Naive thymus-derived CD8-positive, alpha-beta T cell (primary cell): ENCODE measurements around the gene CMIP. TPM values are rescaled to one million over a fixed set of nuclear protein-coding genes. Genes with fewer than 3 reads are reported as not detected.

Experiments
- ATAC-seq, 2 donors: fragments of 150-1000 bp; cut with Tn5 transposase in 1 of 2; sonication (Bioruptor Pico), chemical (Tn5 transposase) in 1 of 2; 1 replicate in 1 of 2; 2 replicates in 1 of 2; pipeline ENCODE4 v1.10.0; 2021; ENCODE audit warnings: mild to moderate bottlenecking in 2 of 2, moderate library complexity in 2 of 2
- POLR2A ChIA-PET: fragments of 350-600 bp; sonication (Branson Sonifier 250); formaldehyde crosslinking; loops from one replicate; lab custom pipeline; 2021; ENCODE audit warnings: antibody characterized with exemption; lab: Charles Lee
- DNase-seq, 10 donors: peaks; one replicate each; pipeline versions ENCODE4 v3.0.0 to v3.0.0-alpha.2; 2020 to 2022
- H3K27ac Mint-ChIP-seq, 10 donors: one replicate each; pipeline ENCODE4 v1.8.0; 2020 to 2022; ENCODE audit warnings: mild to moderate bottlenecking in 10 of 10, mixed read lengths in 10 of 10, moderate library complexity in 4 of 10, inconsistent platforms in 1 of 10
- H3K27me3 Mint-ChIP-seq, 5 donors: one replicate each; pipeline ENCODE4 v1.8.0; 2021 to 2022; ENCODE audit warnings: mixed read lengths in 5 of 5
- H3K36me3 Mint-ChIP-seq, 3 donors: one replicate each; pipeline ENCODE4 v1.8.0; 2020 to 2022; ENCODE audit warnings: mixed read lengths in 3 of 3, mild to moderate bottlenecking in 2 of 3, inconsistent platforms in 1 of 3
- H3K4me1 Mint-ChIP-seq, 4 donors: one replicate each; pipeline ENCODE4 v1.8.0; 2021 to 2022; ENCODE audit warnings: mixed read lengths in 4 of 4
- H3K4me3 Mint-ChIP-seq, 10 donors: one replicate each; pipeline ENCODE4 v1.8.0; 2020 to 2022; ENCODE audit warnings: mild to moderate bottlenecking in 10 of 10, mixed read lengths in 10 of 10, moderate library complexity in 6 of 10, inconsistent platforms in 1 of 10
- H3K9me3 Mint-ChIP-seq, 9 donors: one replicate each; pipeline ENCODE4 v1.8.0; 2020 to 2022; ENCODE audit warnings: mixed read lengths in 9 of 9, mild to moderate bottlenecking in 3 of 9, inconsistent platforms in 1 of 9, moderate library complexity in 1 of 9
- polyA plus RNA-seq, 3 donors: library from polyadenylated mRNA; unstranded; fragments of 300-500 nt; fragmentation: Illumina TruSeq; gene quantifications; one replicate each; pipeline ENCODE4 v1.2.3, GENCODE V29; 2021
- total RNA-seq, 8 experiments: library from RNA in 2 of 8; stranded (reverse) in 2 of 8; gene quantifications; one replicate each; pipeline ENCODE4 v1.2.3 and lab custom pipeline; 2021 to 2026

The CMIP gene
- total and polyA plus RNA-seq, 5 experiments from 2014 or later: 0.31 to 41.5 (median 1.3) TPM

DNA sequence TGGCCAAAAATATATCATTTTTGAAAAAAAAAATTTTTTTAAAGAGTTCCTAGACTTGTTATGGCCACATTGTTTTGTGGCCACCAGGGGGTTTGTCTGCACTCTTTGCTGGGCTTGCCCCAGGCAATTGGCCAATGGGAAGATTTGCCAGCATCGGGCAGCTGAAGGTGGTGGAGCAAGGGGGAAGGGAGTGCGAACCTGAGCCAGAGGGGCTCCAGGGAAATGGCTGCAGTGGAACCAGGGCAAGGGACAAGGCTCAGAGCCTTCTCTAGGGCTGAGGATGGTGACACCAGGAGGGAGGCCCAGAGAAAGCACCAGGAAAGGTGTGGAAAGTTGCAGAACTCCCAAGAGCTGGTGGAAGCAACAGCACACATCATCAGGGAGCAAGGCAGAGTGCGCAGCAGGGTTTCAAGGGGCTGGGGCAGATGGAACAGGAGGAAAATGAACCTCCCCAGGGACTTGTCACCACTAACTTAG lies 15.5 kb upstream of the CMIP start:
- POLR2A ChIA-PET: no interaction called here

DNA sequence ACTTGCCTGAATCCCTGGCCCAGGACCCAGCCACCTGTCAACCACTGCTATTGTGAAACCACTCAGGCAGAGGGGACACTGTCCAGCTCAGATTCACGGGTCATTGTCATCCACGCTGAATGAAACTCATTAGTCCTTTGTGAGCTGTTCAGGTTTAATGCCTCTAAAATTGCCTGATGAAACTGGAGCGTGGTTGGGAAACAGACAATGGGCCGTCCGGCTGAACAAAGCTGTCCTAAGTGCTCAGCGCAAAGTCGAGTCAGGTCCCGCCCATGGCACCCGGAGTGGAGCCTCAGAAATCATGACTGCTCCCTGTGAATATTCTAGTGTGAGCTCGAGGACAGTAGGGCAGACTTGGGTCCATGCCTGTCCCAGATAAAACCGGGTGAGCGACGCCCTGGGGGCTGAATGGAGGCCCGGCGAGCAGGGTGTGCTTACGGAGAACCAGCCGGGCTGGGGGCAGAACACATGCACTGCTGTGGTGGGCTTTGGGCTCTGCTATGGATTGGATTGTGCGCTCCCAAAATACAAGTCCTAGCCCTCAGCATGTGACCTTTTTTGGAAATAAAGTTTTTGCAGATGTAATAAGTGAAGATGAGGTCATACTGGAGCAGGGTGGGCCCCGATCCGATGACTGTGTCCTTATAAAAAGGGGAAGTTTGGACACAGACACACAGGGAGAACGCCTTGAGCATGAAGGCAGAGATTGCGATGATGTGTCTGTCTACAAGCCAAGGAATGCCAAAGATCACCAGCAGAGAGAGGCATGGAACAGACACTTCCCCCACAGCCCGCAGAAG lies 12.9 kb upstream of the CMIP start:
- DNase-seq: no peak
- no peak for ATAC-seq
- POLR2A ChIA-PET: interaction anchor here (1.4 kb wide), 1 partner anchor 13 kb away, joined by 7 read pairs; the partner anchor contains the start of gene CMIP
- Mint-ChIP-seq H3K4me3 (no peak overlapping the region), H3K4me1 (peaks cover 2 to 9% (median 4%) of the 10 kb centered on the region in 4 donors), H3K9me3 (no peaks in the 10 kb centered on the region), H3K27me3 (no peaks in the 10 kb centered on the region), H3K27ac (peak overlapping the region in 2 of 10 donors; percentile 38 to 67), H3K36me3 (no peaks in the 10 kb centered on the region)

More for the DNA sequence above, 15.5 kb upstream of the CMIP start:
- DNase-seq: no peak
- Mint-ChIP-seq H3K9me3 (no peaks in the 10 kb centered on the region), H3K4me1 (peaks cover 7 to 24% (median 14%) of the 10 kb centered on the region in 4 donors), H3K27ac (peak overlapping the region in 2 of 10 donors; percentile 77 to 86), H3K4me3 (no peak overlapping the region), H3K36me3 (no peaks in the 10 kb centered on the region), H3K27me3 (no peaks in the 10 kb centered on the region)
- ATAC-seq: peak; percentile 44 to 62

DNA sequence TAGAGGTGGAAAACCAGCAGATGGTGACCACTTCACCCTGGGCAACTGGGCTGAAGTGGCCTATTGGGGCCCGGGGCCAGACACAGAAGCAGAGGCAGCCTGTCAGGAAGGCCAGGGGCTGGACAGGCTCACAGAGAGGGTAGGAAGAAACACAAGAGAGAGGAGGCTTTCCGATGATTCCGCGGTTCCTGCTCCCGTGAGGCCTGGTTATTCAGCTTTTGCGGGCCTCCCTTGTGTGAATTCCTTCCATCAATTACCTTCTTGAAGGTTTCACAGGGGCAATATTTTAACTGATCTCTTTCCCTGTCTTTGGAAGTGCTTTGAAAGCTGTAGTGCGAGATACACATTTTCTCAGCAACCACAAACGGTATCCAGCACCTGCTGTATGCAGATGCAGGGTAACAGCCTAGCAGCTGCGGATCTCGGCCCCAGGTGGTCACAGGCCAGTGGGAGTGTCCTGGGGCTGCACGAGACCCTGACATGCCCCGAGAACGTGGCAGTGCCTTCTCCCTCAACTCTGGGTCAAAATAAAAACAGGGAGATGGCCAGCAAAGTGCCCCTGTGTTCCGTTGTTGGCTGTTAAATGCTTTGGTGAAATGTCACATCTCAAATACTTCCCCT lies 11.6 kb upstream of the CMIP start:
- no peak for ATAC-seq
- no peak for DNase-seq
- peaks cover 0 to 5% (median 2%) of the 10 kb centered on the region in 5 donors for H3K27me3 Mint-ChIP-seq
- POLR2A ChIA-PET: interaction anchor here (1.4 kb wide), 1 partner anchor 12 kb away, joined by 7 read pairs; the partner anchor contains the start of gene CMIP
- H3K36me3 Mint-ChIP-seq: no peaks in the 10 kb centered on the region
- H3K9me3 Mint-ChIP-seq: no peaks in the 10 kb centered on the region
- H3K4me1 Mint-ChIP-seq: peaks cover 2 to 14% (median 4%) of the 10 kb centered on the region in 4 donors
- peak overlapping the region in 1 of 10 donors; percentile 5 for H3K27ac Mint-ChIP-seq
- H3K4me3 Mint-ChIP-seq: peak overlapping the region in 1 of 10 donors; percentile 7

DNA sequence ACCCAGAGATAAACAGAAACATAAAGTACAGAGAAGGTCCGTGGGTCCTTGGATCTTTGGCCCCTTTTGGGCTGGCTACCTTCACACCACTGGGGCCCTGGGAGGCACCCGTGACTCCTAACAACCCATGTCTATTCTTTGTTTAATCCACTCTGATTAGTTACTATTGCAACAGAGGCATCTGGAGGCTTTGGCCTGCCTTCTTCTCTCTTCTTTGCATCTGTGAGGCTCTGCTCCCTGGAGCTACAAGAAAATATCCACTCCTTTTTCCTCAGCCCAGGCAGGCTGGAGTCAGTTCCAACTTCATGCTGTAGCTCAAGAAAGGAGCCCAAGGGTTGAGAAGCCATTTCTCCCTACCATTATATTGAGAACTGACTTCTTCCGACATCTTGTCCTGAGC lies 9.5 kb upstream of the CMIP start:
- H3K4me1 Mint-ChIP-seq: peaks cover 0 to 21% (median 4%) of the 10 kb centered on the region in 4 donors
- peaks cover 0 to 5% (median 3%) of the 10 kb centered on the region in 5 donors for H3K27me3 Mint-ChIP-seq
- H3K36me3 Mint-ChIP-seq: no peaks in the 10 kb centered on the region
- H3K9me3 Mint-ChIP-seq: no peaks in the 10 kb centered on the region
- no peak for DNase-seq
- no peak overlapping the region for H3K27ac Mint-ChIP-seq
- no peak for ATAC-seq
- POLR2A ChIA-PET: interaction anchor here (0.6 kb wide), 1 partner anchor 48 kb away, joined by 3 read pairs; no protein-coding TSS in a partner anchor
- H3K4me3 Mint-ChIP-seq: no peak overlapping the region

DNA sequence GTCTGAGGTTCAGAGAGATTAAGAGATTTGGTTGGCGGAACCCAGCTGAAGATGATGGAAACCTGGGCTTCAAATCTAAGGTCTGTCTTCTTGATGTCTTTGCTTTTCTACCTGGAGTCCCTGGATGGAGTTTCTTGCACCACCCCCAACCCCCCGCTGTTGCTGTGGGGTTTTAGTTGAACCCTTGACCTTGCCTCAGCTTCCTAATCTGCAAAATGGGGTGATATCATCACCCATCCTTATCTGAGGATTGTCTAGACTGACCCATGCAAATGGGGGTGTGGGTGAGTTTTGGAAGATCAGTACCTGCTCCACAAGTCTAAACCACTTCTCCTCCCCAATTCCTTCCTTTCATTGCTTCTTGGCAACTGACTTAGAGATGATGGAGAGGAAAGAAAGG lies 9.0 kb upstream of the CMIP start:
- H3K9me3 Mint-ChIP-seq: no peaks in the 10 kb centered on the region
- ATAC-seq: no peak
- no peak for DNase-seq
- H3K27ac Mint-ChIP-seq: peak overlapping the region in 2 of 10 donors; percentile 24 to 43
- H3K4me3 Mint-ChIP-seq: no peak overlapping the region
- H3K4me1 Mint-ChIP-seq: peaks cover 0 to 21% (median 4%) of the 10 kb centered on the region in 4 donors
- POLR2A ChIA-PET: no interaction called here
- no peaks in the 10 kb centered on the region for H3K36me3 Mint-ChIP-seq
- peaks cover 0 to 5% (median 3%) of the 10 kb centered on the region in 5 donors for H3K27me3 Mint-ChIP-seq

DNA sequence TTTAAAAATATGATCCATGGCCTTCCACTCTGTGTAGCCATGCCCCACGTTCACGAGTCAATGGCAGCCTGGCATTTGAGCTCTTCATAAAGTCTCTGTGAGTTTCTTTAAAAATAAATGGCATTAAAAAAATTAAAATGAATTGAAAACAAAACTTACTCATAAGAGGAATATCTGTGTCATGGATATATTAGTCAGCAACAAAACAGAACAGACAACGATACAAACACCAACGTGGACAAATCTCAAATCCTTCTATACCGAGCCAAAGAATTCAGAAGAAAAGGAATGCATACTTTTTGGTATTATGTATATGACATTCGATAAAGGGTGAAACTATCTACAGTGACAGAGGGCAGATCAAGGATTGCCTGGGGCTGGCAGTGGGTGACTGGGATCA lies 8.2 kb upstream of the CMIP start:
- Mint-ChIP-seq H3K4me1 (peaks cover 0 to 18% (median 4%) of the 10 kb centered on the region in 4 donors), H3K9me3 (no peaks in the 10 kb centered on the region), H3K27me3 (peaks cover 0 to 5% (median 3%) of the 10 kb centered on the region in 5 donors), H3K36me3 (no peaks in the 10 kb centered on the region), H3K4me3 (no peak overlapping the region), H3K27ac (no peak overlapping the region)
- DNase-seq (no peak), ATAC-seq (no peak)
- POLR2A ChIA-PET: no interaction called here

DNA sequence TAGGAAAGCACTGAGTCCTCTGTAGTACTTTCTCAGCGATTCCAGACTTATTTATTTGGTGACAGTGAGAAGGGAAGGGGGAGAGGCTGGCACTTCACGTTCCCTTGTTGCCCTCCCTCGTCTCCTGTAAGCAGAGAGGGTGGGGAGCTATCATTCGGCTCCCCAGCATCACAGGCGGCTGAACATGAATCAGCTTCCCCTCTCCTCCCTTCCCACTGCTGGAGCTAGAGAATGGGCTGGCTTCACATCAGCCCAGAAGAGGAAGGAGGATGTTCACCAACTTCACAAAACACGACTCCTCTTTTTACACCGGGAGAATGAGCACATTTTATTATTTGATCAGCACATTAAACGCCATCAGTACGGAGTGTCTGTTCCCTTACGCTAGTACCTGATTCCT lies 6.7 kb upstream of the CMIP start:
- Mint-ChIP-seq H3K9me3 (no peaks in the 10 kb centered on the region), H3K4me1 (peaks cover 6 to 22% (median 8%) of the 10 kb centered on the region in 4 donors), H3K27ac (no peak overlapping the region), H3K36me3 (no peaks in the 10 kb centered on the region), H3K27me3 (peaks cover 0 to 5% (median 3%) of the 10 kb centered on the region in 5 donors), H3K4me3 (no peak overlapping the region)
- POLR2A ChIA-PET: no interaction called here
- no peak for DNase-seq
- ATAC-seq: no peak

DNA sequence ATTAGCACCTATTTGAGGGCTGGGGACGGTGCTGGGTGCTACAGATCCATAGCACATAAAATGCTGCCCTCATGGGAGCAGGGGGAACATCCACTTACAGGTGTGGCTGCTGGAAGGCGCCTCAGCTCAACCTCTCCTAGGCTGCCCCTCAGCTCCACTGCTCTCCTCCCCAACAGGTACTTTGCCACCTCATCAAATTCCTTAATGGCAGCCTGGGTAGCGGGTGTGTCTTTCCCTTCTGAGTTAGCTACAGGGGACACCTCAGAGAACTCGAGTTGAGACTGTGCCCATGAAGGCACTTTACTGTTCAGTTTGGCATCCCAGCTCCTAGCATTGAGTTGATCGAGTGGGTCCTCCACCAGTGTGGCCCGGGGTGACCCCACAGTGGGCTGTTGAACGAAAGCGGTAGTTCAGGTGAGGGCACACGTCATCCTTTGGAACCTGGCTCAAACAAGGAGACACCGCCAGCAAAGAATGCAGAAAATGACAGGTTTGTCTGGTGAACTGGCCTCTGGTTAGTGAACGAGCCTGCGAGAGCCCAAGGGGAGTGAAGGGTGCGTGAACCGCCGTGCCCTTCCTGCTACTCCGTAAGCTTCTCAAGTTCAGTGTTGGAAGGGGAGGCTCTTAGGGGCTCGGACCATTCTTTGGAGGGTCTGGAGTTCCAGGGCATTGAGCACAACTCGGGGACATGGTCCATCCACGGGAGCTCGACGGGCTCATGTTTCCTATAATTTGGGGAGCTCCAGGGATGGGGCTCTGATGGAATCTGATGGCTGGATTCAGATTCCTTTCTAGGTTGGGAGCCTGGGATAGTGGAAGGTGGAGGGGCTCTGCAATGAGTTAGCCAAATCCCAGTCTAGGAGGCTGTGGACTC lies 3.5 kb upstream of the CMIP start:
- H3K27me3 Mint-ChIP-seq: peaks cover 0 to 5% (median 3%) of the 10 kb centered on the region in 5 donors
- POLR2A ChIA-PET: no interaction called here
- ATAC-seq: no peak
- peaks cover 14 to 33% (median 21%) of the 10 kb centered on the region in 4 donors for H3K4me1 Mint-ChIP-seq
- H3K9me3 Mint-ChIP-seq: no peaks in the 10 kb centered on the region
- H3K27ac Mint-ChIP-seq: peak overlapping the region in 3 of 10 donors; percentile 15 to 71 (median 28)
- no peak overlapping the region for H3K4me3 Mint-ChIP-seq
- H3K36me3 Mint-ChIP-seq: no peaks in the 10 kb centered on the region
- DNase-seq: no peak

DNA sequence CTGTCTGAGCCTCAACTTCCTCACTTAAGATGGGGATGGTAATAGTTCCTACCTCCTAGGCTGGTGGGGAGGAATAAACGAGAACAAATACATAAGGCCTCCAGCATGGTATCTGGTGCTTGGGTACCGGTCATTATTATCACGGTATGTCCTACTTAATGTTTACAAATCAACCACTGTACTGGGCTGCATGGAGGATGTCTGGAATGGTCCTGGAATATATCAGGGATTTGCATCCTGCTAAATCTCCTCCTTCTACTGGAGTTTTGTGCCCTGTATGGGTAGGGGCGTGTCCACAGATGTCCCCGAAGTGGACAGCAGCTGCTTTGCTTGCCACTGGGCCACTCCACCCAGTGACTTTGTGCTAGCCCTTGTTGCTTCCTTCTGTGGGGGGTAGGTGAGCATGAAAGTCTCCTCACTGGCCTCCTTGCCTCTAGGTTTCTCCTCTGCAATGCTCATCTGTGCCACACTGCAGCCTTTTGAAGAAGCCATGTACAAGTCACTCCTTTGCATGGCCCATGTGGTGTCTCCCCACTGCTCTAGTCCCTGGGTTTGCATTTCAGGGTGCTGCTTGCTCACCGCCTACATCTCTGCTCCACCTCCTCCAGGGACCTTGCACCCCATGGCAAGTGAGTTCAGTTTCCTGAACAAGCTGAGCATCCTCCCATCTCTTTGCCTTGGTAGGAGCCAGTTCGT lies 2.2 kb upstream of the CMIP start:
- Mint-ChIP-seq H3K9me3 (no peaks in the 10 kb centered on the region), H3K4me3 (peak overlapping the region in 4 of 10 donors; percentile 7 to 91 (median 86)), H3K27ac (peak overlapping the region in 9 of 10 donors; percentile 5 to 96 (median 95)), H3K27me3 (peaks cover 0 to 5% (median 3%) of the 10 kb centered on the region in 5 donors), H3K36me3 (no peaks in the 10 kb centered on the region), H3K4me1 (peaks cover 21 to 45% (median 34%) of the 10 kb centered on the region in 4 donors)
- peak in 1 of 2 donors; percentile 32 for ATAC-seq
- DNase-seq: peak in 2 of 10 donors; percentile 23
- POLR2A ChIA-PET: interaction anchor here (1.2 to 1.7 kb wide), 2 partner anchors 28 to 30 kb away, joined by 3 to 4 read pairs; no protein-coding TSS in a partner anchor

DNA sequence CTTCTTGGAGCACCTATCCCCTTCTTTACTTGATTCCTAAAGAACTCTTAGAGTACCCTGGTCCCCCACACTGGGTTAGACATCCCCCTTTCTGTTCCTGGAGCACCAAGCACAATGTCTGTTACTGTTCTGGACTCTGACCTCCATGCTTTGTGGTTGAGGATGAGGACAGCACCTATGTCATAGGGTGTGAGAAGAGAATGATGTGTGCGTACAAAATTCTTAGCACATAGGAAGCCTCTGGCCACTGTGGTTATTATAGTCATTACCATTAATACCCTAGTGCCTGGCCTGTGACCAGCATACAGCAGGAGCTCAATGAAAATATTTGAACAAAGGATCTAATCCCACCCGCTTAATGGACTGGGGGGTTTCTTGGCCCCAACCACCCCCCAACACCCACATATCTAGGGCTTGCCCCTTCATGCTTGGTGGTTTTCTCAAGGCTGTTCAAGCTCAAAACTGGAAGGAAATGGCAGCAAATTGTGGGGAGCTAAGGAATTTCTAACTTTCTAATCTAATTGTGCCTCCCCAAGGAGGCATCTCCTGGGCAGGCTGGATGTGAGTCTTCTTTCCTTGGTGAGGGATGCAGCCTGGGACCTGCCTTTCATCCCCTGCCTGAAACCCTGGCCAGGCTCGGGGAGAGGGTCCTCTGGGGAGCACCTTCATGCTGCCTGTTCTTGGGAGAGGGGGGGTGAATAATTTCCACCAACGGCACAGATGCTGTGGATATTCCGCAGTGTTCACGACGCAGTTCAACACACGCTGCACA lies 1.5 kb upstream of the CMIP start:
- H3K9me3 Mint-ChIP-seq: no peaks in the 10 kb centered on the region
- peaks cover 0 to under 1% (median 0%) of the 10 kb centered on the region in 5 donors for H3K27me3 Mint-ChIP-seq
- H3K36me3 Mint-ChIP-seq: no peaks in the 10 kb centered on the region
- no peak for ATAC-seq
- POLR2A ChIA-PET: interaction anchor here (0.9 to 1.7 kb wide), 3 partner anchors 10 to 30 kb away, joined by 3 to 6 read pairs (median 4); no protein-coding TSS in a partner anchor
- peaks cover 24 to 46% (median 40%) of the 10 kb centered on the region in 4 donors for H3K4me1 Mint-ChIP-seq
- DNase-seq: peak in 1 of 10 donors; percentile 55
- H3K4me3 Mint-ChIP-seq: peak overlapping the region; percentile 78 to 91 (median 86)
- H3K27ac Mint-ChIP-seq: peak overlapping the region; percentile 70 to 96 (median 95)
